SJSA1 (cell line): ENCODE results near the gene DPAGT1. TPM values are rescaled to one million over a fixed set of nuclear protein-coding genes. Genes with fewer than 3 reads are reported as not detected.
"Not testable (repeated sequence)": the region's sequence is repeated elsewhere in the genome, so short reads cannot be mapped to it uniquely, and the experiment has no call there.

Experiments used
- DNase-seq, 2 experiments: peaks; one replicate each; pipeline ENCODE4 v3.0.0-alpha.2; 2015 to 2020; ENCODE audit warnings: low spot score in 2 of 2, low read depth in 1 of 2
- H3K27ac ChIP-seq: fragments of 250-450 bp; sonication (Bioruptor Pico); 2 replicates; pipeline ENCODE4 v1.5.1; 2020; ENCODE audit warnings: mild to moderate bottlenecking, moderate library complexity
- H3K27me3 ChIP-seq: fragments of 250-450 bp; sonication (Bioruptor Pico); replicated peaks from 2 replicates; pipeline ENCODE4 v1.5.1; 2020; ENCODE audit warnings: mild to moderate bottlenecking, moderate library complexity
- H3K36me3 ChIP-seq: fragments of 250-450 bp; sonication (Bioruptor Pico); 2 replicates; pipeline ENCODE4 v1.5.1; 2020; ENCODE audit warnings: mild to moderate bottlenecking
- H3K4me1 ChIP-seq: fragments of 250-450 bp; sonication (Bioruptor Pico); replicated peaks from 2 replicates; pipeline ENCODE4 v1.6.1; 2021; ENCODE audit warnings: mild to moderate bottlenecking
- H3K4me3 ChIP-seq: fragments of 250-450 bp; sonication (Bioruptor Pico); 2 replicates; pipeline ENCODE4 v1.5.1; 2020; ENCODE audit warnings: mild to moderate bottlenecking
- H3K9me3 ChIP-seq: fragments of 250-450 bp; sonication (Bioruptor Pico); replicated peaks from 2 replicates; pipeline ENCODE4 v1.5.1; 2020; ENCODE audit warnings: mild to moderate bottlenecking
- total RNA-seq: library from RNA; depleted of rRNA; stranded (reverse); fragments of >200 nt; shearing (Covaris generic); gene quantifications from 2 replicates; pipeline ENCODE4 v1.2.3, GENCODE V29; 2014; rRNA removed

Gene DPAGT1
- total RNA-seq: 9.7 and 17.0 TPM in 2 replicates

DNA sequence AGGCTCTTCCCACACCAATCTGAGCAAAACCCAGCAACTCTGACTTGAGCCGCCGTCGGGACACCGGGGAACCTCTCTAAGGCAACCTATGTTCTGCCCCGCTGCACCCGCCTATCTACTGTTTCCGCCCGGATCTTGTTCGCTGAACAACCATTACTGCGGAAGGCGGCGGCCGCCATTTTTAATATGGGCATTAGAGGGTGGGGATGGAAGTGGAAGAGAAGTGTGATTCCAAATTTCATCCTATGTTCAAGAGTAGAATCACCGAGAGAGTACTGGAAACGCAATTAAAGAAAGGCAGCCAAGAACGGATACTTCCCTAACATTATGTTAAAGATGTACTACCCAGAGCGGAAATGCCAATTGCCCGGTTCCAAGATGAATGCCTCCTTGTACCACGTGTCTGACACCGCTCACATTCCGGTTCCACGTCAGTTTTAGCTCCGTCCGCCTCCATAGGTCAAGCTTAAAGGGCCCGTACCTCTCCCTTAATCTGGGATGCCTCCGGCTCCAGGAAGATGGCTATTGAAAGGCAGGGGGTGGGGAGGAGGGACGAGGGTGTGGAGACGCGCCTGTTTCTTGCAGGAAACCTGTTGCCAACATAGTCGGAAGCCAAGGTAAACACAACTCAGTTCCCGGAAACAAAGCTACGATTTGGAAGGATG, at the start of gene DPAGT1:
Gene DPAGT1, minus strand, starts transcription at position 95 of the 665 bp plus-strand sequence. CDS start 198 bp downstream, outside the sequence.
- Histone ChIP-seq H3K27me3 (no peaks in the 10 kb centered on the region), H3K27ac (peak within 1 kb of the TSS; percentile 98), H3K4me1 (peaks cover 19% of the 10 kb centered on the region), H3K9me3 (no peaks in the 10 kb centered on the region), H3K36me3 (peaks cover 11% of the 10 kb centered on the region; the same call in 1 of the 2 replicates), H3K4me3 (peak within 1 kb of the TSS; percentile 58)
- DNase-seq: peak; percentile 87 to 90

DNA sequence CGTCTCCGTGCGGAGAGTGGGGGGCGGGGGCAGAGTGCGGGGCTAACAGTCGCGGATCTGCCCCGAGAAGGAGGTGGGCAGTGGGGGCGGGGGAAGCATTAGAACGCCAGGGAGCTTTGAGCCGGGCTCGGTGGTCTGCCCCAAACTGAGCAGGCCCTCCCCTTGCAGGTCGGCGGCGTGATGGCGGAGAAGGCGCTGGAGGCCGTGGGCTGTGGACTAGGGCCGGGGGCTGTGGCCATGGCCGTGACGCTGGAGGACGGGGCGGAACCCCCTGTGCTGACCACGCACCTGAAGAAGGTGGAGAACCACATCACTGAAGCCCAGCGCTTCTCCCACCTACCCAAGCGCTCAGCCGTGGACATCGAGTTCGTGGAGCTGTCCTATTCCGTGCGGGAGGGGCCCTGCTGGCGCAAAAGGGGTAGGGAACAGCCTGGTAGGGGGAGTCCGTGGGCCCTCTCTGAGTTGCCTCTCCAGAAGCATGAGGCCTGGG, 48.2 kb upstream of the DPAGT1 start:
- H3K36me3 ChIP-seq: no peaks in the 10 kb centered on the region
- H3K9me3 ChIP-seq: no peaks in the 10 kb centered on the region
- DNase-seq: no peak
- H3K27me3 ChIP-seq: no peaks in the 10 kb centered on the region
- no peaks in the 10 kb centered on the region; the same call in none of the 2 replicates for H3K4me1 ChIP-seq
- H3K4me3 ChIP-seq: no peak overlapping the region
- H3K27ac ChIP-seq: no peak overlapping the region

DNA sequence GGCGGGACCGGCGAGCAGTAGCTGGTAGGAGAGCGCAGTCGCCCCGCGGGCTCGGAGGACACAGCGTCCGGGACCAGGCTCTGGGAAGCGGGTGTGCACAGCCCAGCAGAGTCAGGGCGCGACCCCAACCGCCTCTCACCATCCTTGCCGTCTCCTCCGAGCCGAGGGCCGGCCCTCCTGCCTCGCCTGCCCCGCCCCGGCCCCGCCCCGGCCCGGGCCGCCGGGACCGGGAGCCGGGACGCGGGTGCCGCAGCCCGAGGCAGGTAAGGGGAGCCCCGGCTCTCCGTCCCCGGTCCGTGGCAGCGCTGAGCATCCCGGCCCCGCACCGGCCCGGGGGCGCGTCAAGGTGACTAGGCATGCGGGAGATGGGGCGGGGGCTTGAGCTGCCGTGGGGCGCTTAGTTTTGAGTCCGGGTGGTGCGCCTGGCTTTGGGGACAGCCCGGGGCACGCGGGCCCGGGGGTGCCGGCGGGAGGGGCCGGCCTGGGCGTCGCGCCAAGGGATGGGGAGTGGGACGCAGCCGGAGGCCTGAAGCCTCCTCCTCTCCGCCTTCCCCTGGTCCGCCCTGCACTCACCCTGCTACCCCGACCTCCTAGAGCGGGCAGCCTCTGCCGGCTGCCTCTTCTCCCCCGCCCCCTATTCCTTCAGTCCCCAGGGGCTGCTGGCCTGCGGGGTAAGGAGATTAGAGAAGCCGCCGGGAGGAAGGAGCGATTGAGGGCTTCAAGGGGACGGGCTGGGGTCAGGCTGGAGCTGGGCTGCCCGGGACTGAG, 47.5 kb upstream of the DPAGT1 start, which contains the start of gene ABCG4:
Gene ABCG4, plus strand, starts transcription at position 35 of the 768 bp plus-strand sequence. CDS start 914 bp downstream, outside the sequence.
- Histone ChIP-seq H3K4me1 (no peaks in the 10 kb centered on the region; the same call in none of the 2 replicates), H3K27ac (no peak within 1 kb of the TSS), H3K36me3 (no peaks in the 10 kb centered on the region), H3K9me3 (no peaks in the 10 kb centered on the region), H3K4me3 (peak within 1 kb of the TSS; percentile 42), H3K27me3 (no peaks in the 10 kb centered on the region)
- DNase-seq: no peak

DNA sequence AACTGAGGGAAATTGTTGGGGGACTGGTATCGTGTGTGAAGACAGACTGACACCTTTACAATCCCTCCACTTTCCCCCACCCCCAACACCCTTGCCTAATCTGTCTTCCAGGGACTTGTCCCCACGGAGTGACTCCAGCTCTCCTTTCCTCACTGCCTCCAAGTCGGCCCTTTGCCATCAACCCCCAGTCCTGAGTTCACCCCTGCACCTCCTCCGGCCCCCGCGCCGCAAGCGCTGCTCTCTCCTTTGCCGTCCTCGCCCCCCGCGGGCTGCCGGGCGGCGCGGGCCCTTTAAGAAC, 47.0 kb upstream of the DPAGT1 start:
- Histone ChIP-seq H3K27me3 (no peaks in the 10 kb centered on the region), H3K9me3 (no peaks in the 10 kb centered on the region), H3K36me3 (no peaks in the 10 kb centered on the region), H3K27ac (no peak overlapping the region), H3K4me3 (peak overlapping the region; percentile 42), H3K4me1 (no peaks in the 10 kb centered on the region; the same call in none of the 2 replicates)
- peak in 1 of 2 experiments; percentile 6 for DNase-seq

DNA sequence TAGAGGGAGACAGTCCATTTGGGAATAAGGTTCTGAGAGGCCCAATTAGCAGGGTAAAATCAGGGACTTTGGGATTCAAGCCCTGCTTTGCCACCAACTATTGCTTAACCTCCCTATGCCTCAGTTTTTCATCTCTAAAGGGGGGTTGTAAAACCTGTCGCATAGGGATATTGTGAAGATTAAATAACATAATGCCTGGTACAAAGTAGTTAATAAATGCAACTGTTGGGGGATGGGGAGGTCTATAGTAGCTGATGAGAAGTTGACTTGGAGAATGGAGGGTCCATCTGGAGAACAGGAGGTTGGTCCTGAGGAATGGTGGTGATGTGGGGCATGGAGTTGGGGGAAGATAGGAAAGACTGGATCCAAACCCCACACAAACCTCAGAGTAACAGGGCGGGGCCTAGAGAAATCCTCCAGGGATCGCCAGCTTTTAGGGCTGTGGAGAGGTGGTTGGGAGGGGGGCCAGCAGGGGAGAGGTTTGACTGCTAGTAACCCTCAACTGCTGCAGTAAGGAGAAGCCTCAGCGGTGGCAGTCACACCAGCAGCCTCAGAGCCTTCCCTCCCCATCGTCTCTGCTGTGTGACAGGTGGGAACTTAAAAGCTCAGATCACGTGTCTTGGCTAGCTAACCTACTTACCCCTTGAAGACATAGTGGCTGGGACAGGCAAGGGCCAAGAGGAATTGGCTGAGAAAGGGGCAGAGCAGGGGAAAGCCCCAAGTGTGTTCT, 46.1 kb upstream of the DPAGT1 start:
- H3K4me3 ChIP-seq: no peak overlapping the region
- no peaks in the 10 kb centered on the region; the same call in none of the 2 replicates for H3K4me1 ChIP-seq
- no peak overlapping the region for H3K27ac ChIP-seq
- no peaks in the 10 kb centered on the region for H3K27me3 ChIP-seq
- DNase-seq: no peak
- no peaks in the 10 kb centered on the region for H3K9me3 ChIP-seq
- H3K36me3 ChIP-seq: no peaks in the 10 kb centered on the region

DNA sequence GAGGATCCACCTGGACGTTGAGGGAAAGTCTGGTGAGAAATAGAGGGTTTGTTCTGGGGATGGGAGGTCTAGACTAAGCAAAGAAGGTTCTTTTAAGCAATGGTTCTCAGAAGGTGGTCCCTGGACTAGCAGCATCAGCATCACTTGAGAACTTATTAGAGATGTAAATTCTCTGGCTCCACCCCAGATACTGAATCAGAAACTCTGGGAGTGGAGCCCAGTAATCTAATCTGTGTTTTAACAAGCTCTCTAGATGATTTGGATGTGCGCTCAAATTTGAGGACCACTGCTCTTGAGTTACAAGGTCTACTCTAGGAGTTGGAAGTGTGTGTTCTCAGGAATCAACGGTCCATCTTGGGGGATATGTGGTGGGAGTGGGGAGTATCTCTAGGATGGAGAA, 43.9 kb upstream of the DPAGT1 start:
- no peaks in the 10 kb centered on the region for H3K36me3 ChIP-seq
- no peaks in the 10 kb centered on the region for H3K9me3 ChIP-seq
- no peak overlapping the region for H3K27ac ChIP-seq
- H3K27me3 ChIP-seq: no peaks in the 10 kb centered on the region
- H3K4me3 ChIP-seq: no peak overlapping the region
- no peaks in the 10 kb centered on the region; the same call in none of the 2 replicates for H3K4me1 ChIP-seq
- DNase-seq: no peak

DNA sequence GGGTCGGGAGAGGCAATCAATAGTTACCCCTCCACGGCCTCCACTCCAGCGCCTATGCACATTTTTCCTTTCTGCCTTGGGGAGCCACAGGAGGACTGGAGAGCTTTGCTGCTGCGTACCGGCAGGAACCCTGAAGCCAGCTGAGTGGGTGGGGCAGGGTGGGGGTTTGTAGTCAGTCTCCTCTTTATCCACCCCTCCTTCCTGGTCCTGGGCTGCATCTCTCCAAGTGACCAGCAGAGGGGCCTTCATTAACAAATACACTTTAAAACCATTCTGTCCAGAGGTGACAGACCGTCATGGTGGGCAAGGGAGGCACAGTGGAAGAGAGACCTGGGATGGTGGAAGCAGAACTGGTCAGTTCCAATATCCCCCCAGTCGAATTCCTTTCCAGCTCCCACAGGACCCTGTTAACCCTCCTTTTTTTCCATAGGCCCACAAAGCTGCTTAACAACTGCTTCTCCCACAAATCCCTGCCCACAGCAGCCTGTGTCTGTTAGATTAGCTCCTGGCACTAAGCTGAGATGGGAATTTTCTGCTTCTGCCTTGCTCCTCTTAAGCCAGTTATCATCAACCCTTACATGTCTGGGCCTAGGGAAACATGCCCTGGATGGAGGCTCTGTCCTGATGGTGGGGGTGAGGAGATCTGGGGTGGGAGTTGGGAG, 43.3 kb upstream of the DPAGT1 start:
- Histone ChIP-seq H3K36me3 (no peaks in the 10 kb centered on the region), H3K4me3 (no peak overlapping the region), H3K27ac (no peak overlapping the region), H3K9me3 (no peaks in the 10 kb centered on the region), H3K27me3 (no peaks in the 10 kb centered on the region), H3K4me1 (no peaks in the 10 kb centered on the region; the same call in none of the 2 replicates)
- DNase-seq: peak; percentile 22 to 64

DNA sequence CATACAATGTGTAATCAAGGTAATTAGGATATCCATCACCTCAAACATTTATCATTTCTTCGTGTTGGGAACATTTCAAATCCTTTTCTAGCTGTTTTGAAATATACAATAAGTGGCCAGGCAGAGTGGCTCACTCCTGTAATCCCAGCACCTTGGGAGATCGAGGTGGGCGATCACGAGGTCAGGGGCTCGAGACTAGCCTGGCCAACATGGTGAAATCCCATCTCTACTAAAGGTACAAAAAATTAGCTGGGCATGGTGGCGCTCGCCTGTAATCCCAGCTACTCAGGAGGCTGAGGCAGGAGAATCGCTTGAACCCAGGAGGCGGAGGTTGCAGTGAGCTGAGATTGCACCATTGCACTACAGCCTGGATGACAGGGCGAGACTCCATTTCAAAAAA, 37.6 kb upstream of the DPAGT1 start:
- not testable (repeated sequence) for DNase-seq, H3K27ac ChIP-seq, H3K9me3 ChIP-seq, H3K4me3 ChIP-seq, H3K4me1 ChIP-seq, H3K36me3 ChIP-seq, H3K27me3 ChIP-seq

DNA sequence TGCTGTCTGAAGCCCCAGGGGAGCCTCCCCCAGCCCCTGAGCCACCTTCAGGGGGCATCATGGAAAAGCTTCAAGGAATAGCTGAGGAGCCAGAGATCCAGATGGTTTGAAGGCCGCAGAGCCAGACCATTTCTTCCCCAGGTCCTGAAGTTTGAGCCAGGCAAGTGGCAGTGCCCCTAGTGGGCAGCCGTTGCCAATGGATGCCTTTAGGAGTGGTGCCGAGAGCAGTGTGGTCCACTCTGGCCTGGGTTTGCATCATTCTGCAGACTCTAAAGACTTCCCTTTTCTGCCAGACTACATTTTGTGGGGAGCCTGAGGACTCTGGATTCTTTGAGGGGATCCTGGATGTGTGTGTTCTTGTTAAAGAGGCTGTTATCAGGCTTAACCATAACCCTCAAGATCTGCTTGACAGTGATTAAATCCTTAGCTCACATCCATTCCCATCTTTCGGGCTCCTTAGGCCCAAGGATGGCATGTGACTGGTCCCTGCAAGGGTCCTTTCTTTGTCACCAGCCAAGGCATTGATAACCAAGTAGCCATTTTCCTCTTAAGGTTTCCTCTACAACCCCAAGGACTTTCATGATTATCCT, 32.8 kb upstream of the DPAGT1 start:
- DNase-seq: no peak
- Histone ChIP-seq H3K4me3 (no peak overlapping the region), H3K27me3 (no peaks in the 10 kb centered on the region), H3K4me1 (no peaks in the 10 kb centered on the region), H3K9me3 (no peaks in the 10 kb centered on the region), H3K27ac (no peak overlapping the region), H3K36me3 (0 out of 2 replicates have a peak, but pooled peaks cover 5% of the 10 kb centered on the region)

DNA sequence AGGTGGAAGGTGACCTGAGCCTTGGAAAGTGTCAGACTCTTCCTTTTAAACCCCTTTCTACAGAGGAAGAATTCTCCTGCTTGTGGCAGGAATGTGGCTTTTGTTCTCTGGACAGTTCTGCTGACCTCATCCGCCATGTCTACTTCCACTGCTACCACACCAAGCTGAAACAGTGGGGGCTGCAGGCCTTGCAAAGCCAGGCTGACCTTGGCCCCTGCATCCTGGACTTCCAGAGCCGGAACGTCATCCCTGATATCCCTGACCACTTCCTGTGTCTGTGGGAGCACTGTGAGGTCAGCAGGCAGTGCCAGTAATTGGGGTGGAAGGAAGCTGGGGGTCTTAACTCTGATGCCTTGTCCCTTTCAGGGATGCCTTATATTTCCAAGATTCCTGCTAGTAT, 29.0 kb upstream of the DPAGT1 start:
- DNase-seq: no peak
- Histone ChIP-seq H3K4me3 (no peak overlapping the region), H3K27me3 (no peaks in the 10 kb centered on the region), H3K4me1 (no peaks in the 10 kb centered on the region), H3K36me3 (0 out of 2 replicates have a peak, but pooled peaks cover 5% of the 10 kb centered on the region), H3K9me3 (no peaks in the 10 kb centered on the region), H3K27ac (no peak overlapping the region)

DNA sequence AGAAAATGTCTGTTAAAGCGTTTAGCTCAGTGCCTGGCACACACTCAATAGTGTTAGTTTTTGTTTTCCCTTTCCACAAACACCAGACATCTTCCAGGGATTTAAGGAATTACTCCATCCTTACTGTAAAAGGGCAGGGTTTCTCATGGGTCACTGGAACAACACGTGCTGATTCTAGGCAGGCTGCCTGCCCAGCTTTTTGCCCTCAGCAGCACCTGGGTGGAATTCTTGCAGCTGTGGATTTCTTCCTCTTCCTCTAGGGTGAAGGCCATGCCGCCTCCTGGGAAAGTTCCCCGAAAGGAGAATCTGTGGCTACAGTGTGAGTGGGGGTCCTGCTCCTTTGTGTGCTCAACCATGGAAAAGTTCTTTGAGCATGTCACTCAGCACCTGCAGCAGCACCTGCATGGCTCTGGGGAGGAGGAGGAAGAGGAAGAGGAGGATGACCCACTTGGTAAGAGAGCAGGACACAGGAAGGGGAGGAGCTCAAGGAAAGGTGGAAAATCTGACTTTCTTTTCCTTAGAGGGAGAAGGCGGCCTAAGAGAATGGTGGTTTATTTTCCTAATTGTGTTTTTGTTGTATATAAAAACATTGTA, 25.1 kb upstream of the DPAGT1 start:
- Histone ChIP-seq H3K9me3 (no peaks in the 10 kb centered on the region), H3K27me3 (no peaks in the 10 kb centered on the region), H3K4me3 (no peak overlapping the region), H3K36me3 (no peaks in the 10 kb centered on the region), H3K4me1 (0 out of 2 replicates have a peak, but pooled peaks cover 5% of the 10 kb centered on the region), H3K27ac (no peak overlapping the region)
- DNase-seq: no peak

DNA sequence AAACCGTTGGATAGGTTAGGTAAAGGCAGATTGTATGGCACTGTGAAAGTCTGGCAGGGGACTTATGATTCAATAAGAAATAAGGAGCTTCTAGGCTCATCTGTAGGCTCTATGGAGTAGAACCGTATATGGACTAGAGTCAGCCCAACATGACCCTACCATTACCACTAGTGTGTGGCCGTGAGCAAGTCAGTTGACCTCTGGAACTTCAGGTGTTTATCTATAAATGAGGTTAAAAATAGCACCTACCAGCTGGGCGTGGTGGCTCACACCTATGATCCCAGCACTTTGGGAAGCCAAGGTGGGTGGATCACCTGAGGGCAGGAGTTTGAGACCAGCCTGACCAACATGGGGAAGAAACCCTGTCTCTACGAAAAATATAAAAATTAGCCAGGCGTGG, 24.2 kb upstream of the DPAGT1 start:
- DNase-seq: no peak
- Histone ChIP-seq H3K4me3 (no peak overlapping the region), H3K36me3 (no peaks in the 10 kb centered on the region), H3K27me3 (no peaks in the 10 kb centered on the region), H3K4me1 (peaks cover 7% of the 10 kb centered on the region), H3K27ac (no peak overlapping the region), H3K9me3 (no peaks in the 10 kb centered on the region)

DNA sequence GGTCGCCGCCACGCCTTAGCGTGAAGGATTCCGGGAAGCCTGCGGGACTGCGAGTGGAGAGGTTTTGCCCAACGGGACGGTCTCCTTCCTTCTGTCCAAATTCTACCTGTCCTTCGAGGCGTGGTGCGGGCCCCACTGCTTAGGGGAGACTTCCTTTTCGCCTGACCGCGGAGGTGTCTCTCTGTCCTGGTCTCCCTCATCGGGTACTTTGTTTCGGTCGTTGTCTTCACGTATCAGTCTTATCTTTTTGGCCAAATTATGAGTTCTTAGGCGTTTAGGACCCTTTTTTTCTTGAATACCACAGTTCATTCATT, 20.1 kb upstream of the DPAGT1 start:
- Histone ChIP-seq H3K4me3 (peak overlapping the region; percentile 70), H3K4me1 (peaks cover 12% of the 10 kb centered on the region), H3K9me3 (no peaks in the 10 kb centered on the region), H3K27ac (no peak overlapping the region), H3K36me3 (no peaks in the 10 kb centered on the region), H3K27me3 (no peaks in the 10 kb centered on the region)
- DNase-seq: no peak
